HUES64 (cell line): Measurements from ENCODE around the gene SDC1. TPM values are rescaled to one million over a fixed set of nuclear protein-coding genes. Genes with fewer than 3 reads are reported as not detected.
A peak's percentile ranks its signal among the peaks of the same experiment; 100 is the strongest.
"Not testable (repeated sequence)": the region's sequence is repeated elsewhere in the genome, so short reads cannot be mapped to it uniquely, and the experiment has no call there.

Source experiments
- H3K27ac ChIP-seq: 2 replicates; pipeline ENCODE4 v1.7.0; 2013; ENCODE audit warnings: low read depth, low read length, inconsistent platforms
- H3K27me3 ChIP-seq: 2 replicates; pipeline ENCODE4 v1.6.1; 2013; ENCODE audit warnings: mild to moderate bottlenecking, low read length; ENCODE audit not compliant: insufficient read depth
- H3K36me3 ChIP-seq: 2 replicates; pipeline ENCODE4 v1.6.1; 2013; ENCODE audit warnings: mild to moderate bottlenecking, low read length; ENCODE audit not compliant: insufficient read depth
- H3K4me1 ChIP-seq: 2 replicates; pipeline ENCODE4 v1.6.1; 2013; ENCODE audit warnings: mild to moderate bottlenecking, low read length, moderate library complexity; ENCODE audit not compliant: insufficient read depth
- H3K4me3 ChIP-seq: 2 replicates; pipeline ENCODE4 v1.5.1; 2013; ENCODE audit warnings: mild to moderate bottlenecking, low read length, moderate library complexity
- H3K9ac ChIP-seq: 2 replicates; pipeline ENCODE4 v1.6.1; 2013; ENCODE audit warnings: mild to moderate bottlenecking, low read depth, low read length
- H3K9me3 ChIP-seq: 2 replicates; pipeline ENCODE4 v1.6.1; 2013; ENCODE audit warnings: low read depth, low read length; ENCODE audit not compliant: insufficient read depth
- WGBS: fragments of 150-250, 120-280 bp; methylation state at CpG from one replicate; pipeline ENCODE4 v1.1.7; 2013; ENCODE audit warnings: missing lambda C conversion rate; 5-methylcytosine and 5-hydroxymethylcytosine counted together
- polyA plus RNA-seq, 2 experiments: library from polyadenylated mRNA; stranded (reverse); fragments of 50-300 nt; gene quantifications; one replicate each; pipeline ENCODE4 v1.2.3, GENCODE V29; 2013

Gene SDC1
- 39.0 TPM for polyA plus RNA-seq (2013, experiment 1 of 2)
- 42.8 TPM for polyA plus RNA-seq (2013, experiment 2 of 2)

DNA sequence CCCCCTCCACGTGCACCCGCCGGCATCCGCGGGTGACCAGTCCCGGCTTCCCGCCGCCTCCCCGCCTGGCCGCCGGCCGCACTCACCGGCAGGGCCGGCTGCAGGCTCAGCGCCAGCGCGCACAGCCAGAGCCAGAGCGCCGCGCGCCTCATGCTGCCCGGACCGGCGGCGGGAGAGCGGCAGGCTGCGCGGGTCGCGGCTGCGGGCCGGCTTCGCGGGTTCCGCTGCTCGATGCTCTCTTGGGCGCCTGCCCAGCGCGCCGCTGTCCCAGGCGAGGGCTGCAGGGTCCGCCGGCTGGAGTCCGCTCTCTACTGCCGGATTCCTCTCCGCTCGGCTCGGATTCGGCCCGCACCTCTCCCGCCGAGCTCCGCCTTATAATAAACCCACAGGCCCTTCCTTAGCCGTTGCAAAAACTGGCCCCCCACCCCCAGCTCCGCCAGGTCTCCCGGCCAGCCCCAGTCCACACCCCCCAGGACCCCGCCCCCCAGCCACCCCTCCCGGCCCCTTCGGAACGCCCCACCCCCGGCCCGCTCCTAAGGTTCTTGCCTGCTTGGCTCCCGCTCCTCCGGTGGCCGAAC is at the start of gene SDC1:
Gene SDC1, minus strand, starts transcription at position 415 of the 578 bp plus-strand sequence. Its CDS starts 263 bp downstream, at position 152.
- Histone ChIP-seq H3K4me1 (peaks cover 15% of the 10 kb centered on the region), H3K27ac (peak within 1 kb of the TSS; percentile 60), H3K9me3 (no peaks in the 10 kb centered on the region), H3K36me3 (no peaks in the 10 kb centered on the region), H3K27me3 (peaks cover 4% of the 10 kb centered on the region), H3K4me3 (peak within 1 kb of the TSS; percentile 71), H3K9ac (peak within 1 kb of the TSS; percentile 80)
- WGBS: under 1% methylated on average over 64 of the region's 65 CpGs

DNA sequence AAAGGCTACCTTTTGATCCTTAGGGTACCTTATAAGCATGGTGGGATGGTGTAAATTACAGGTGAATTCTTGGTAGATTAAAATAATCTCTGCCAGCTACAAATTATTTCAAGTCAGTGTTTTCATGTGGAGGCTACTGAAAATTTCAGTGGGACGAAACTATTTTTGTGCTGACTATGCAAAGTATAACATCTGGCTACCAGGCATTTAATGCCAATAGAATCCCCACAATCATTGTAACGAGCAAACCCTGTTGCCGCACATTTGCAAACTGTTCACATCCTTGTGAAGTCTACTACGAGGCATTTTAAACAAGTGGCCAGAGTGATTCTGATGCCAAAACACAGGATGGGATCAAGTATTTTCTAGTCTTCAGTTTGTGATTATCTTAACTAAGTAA is 48.1 kb upstream of the SDC1 start:
- Histone ChIP-seq H3K27me3 (no peaks in the 10 kb centered on the region), H3K36me3 (peaks cover 81% of the 10 kb centered on the region), H3K4me3 (no peak overlapping the region), H3K4me1 (no peaks in the 10 kb centered on the region), H3K9me3 (no peaks in the 10 kb centered on the region), H3K9ac (no peak overlapping the region), H3K27ac (no peak overlapping the region)
- 96% methylated on average over 4 of the region's 4 CpGs for WGBS

DNA sequence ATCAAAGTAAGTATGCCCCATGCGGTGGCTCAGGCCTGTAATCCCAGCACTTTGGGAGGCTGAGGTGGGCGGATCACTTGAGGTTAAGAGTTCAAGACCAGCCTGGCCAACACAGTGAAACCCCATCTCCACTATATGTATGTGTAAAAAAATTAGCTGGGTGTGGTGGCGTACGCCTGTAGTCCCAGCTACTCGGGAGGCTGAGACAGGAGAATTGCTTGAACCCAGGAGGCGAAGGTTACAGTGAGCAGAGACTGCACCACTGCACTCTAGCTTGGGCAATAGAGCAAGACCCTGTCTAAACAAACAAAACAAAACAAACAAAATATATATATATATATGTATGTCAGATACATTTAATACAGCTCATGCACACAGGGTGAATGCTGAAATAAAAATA is 43.4 kb upstream of the SDC1 start:
- not testable (repeated sequence) for H3K27me3 ChIP-seq, H3K9ac ChIP-seq, H3K27ac ChIP-seq, H3K9me3 ChIP-seq, H3K4me3 ChIP-seq, H3K4me1 ChIP-seq
- WGBS: 95% methylated on average over 6 of the region's 6 CpGs
- H3K36me3 ChIP-seq: peaks cover 64% of the 10 kb centered on the region

GRCh38 chr2:20267529-20267928 is 42.6 kb upstream of the SDC1 start:
- H3K36me3 ChIP-seq: peaks cover 64% of the 10 kb centered on the region
- WGBS: 94% methylated on average over 1 of the region's 2 CpGs
- no peak overlapping the region for H3K9ac ChIP-seq
- H3K4me1 ChIP-seq: no peaks in the 10 kb centered on the region
- no peaks in the 10 kb centered on the region for H3K9me3 ChIP-seq
- H3K4me3 ChIP-seq: no peak overlapping the region
- H3K27me3 ChIP-seq: no peaks in the 10 kb centered on the region
- H3K27ac ChIP-seq: no peak overlapping the region

DNA sequence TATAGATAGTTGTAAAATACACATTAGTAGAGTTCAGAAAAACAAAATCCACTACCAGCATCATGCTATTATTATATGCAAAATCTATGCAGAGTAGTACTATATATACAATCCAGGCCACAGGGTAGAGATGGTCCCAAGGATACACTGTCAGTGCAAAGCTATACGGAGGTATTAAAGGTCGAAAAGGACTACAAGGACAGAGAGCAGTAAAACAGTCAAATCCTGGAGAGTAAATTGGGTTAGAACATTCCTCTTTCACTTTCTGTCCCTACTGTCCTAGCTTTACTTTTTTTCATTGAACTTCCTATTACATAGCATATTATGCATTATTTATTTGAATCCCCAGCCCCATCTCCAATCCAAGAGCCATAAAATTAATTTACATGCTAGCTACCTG is 39.7 kb upstream of the SDC1 start:
- peaks cover 67% of the 10 kb centered on the region for H3K36me3 ChIP-seq
- no peaks in the 10 kb centered on the region for H3K27me3 ChIP-seq
- 95% methylated on average over 2 of the region's 2 CpGs for WGBS
- no peak overlapping the region for H3K4me3 ChIP-seq
- H3K4me1 ChIP-seq: no peaks in the 10 kb centered on the region
- H3K9ac ChIP-seq: no peak overlapping the region
- H3K9me3 ChIP-seq: no peaks in the 10 kb centered on the region
- no peak overlapping the region for H3K27ac ChIP-seq

DNA sequence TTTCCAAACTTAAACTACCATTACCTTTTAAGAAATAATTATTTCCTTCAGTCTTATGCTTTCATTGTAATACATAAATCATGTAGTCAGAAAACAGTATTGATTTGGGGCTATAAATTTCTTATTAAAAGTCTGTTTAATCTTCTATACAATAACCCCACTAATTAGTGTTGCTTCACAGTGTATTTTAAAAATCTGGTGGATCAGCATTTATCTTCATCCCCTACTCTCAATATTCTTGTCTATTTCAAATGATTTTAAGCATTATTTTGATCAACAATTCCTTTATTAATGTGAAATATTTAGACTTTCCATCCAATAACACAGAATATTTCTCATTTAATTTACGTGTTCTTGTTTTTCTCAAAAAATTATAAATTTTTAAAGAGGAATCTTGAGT is 32.5 kb upstream of the SDC1 start:
- Histone ChIP-seq H3K4me3 (no peak overlapping the region), H3K4me1 (no peaks in the 10 kb centered on the region), H3K36me3 (peaks cover 93% of the 10 kb centered on the region), H3K27me3 (no peaks in the 10 kb centered on the region), H3K9me3 (no peaks in the 10 kb centered on the region), H3K9ac (no peak overlapping the region), H3K27ac (no peak overlapping the region)
- WGBS: no CpG with 5 or more reads among the region's 1 CpG

GRCh38 chr2:20254731-20255130 is 29.8 kb upstream of the SDC1 start:
- Histone ChIP-seq H3K9ac (no peak overlapping the region), H3K27ac (no peak overlapping the region), H3K27me3 (no peaks in the 10 kb centered on the region), H3K9me3 (no peaks in the 10 kb centered on the region), H3K4me3 (no peak overlapping the region), H3K4me1 (no peaks in the 10 kb centered on the region), H3K36me3 (peaks cover 94% of the 10 kb centered on the region)
- 90% methylated on average over 4 of the region's 4 CpGs for WGBS

DNA sequence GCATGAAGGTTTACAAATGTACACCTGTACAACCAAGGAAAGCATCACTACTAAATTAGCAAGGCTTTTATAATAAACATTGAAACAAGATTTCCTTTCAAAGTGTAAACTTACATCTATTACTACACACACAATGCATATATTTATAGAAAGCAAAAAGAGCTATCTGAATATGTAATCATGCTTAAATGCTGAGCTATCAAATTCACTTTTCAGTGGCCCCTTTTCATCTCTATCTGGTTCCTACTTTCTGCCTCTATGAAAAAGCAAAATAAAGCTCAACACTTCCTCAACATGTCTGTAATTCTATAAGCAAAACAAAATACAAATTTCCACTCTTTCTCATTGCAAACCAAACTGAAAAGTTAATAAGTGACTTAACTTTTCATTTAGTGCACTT is 25.5 kb upstream of the SDC1 start:
- H3K9ac ChIP-seq: no peak overlapping the region
- H3K36me3 ChIP-seq: peaks cover 79% of the 10 kb centered on the region
- H3K4me1 ChIP-seq: no peaks in the 10 kb centered on the region
- H3K27ac ChIP-seq: no peak overlapping the region
- H3K4me3 ChIP-seq: no peak overlapping the region
- H3K9me3 ChIP-seq: no peaks in the 10 kb centered on the region
- H3K27me3 ChIP-seq: no peaks in the 10 kb centered on the region

- no peak overlapping the region for H3K27ac ChIP-seq
- 97% methylated on average over 6 of the region's 6 CpGs for WGBS
- no peaks in the 10 kb centered on the region for H3K9me3 ChIP-seq
- H3K27me3 ChIP-seq: no peaks in the 10 kb centered on the region
- no peak overlapping the region for H3K9ac ChIP-seq
- H3K4me1 ChIP-seq: no peaks in the 10 kb centered on the region
- H3K4me3 ChIP-seq: no peak overlapping the region
- H3K36me3 ChIP-seq: peaks cover 67% of the 10 kb centered on the region
Measured at GRCh38 chr2:20249170-20249569, 24.2 kb upstream of the SDC1 start.

- H3K36me3 ChIP-seq: peaks cover 46% of the 10 kb centered on the region
- H3K27ac ChIP-seq: no peak overlapping the region
- H3K9ac ChIP-seq: no peak overlapping the region
- H3K4me3 ChIP-seq: no peak overlapping the region
- 96% methylated on average over 1 of the region's 1 CpG for WGBS
- H3K9me3 ChIP-seq: no peaks in the 10 kb centered on the region
- H3K4me1 ChIP-seq: peaks cover 7% of the 10 kb centered on the region; the same call in 1 of the 2 replicates
- no peaks in the 10 kb centered on the region for H3K27me3 ChIP-seq
Measured at GRCh38 chr2:20247084-20247483, 22.2 kb upstream of the SDC1 start.

GRCh38 chr2:20243637-20244036 is 18.7 kb upstream of the SDC1 start:
- 92% methylated on average over 5 of the region's 5 CpGs for WGBS
- not testable (repeated sequence) for H3K4me1 ChIP-seq, H3K27me3 ChIP-seq, H3K9ac ChIP-seq, H3K27ac ChIP-seq, H3K4me3 ChIP-seq, H3K9me3 ChIP-seq
- H3K36me3 ChIP-seq: peaks cover 11% of the 10 kb centered on the region
